ENCODE data around the gene ZCCHC24.

The ZCCHC24 gene

DNA sequence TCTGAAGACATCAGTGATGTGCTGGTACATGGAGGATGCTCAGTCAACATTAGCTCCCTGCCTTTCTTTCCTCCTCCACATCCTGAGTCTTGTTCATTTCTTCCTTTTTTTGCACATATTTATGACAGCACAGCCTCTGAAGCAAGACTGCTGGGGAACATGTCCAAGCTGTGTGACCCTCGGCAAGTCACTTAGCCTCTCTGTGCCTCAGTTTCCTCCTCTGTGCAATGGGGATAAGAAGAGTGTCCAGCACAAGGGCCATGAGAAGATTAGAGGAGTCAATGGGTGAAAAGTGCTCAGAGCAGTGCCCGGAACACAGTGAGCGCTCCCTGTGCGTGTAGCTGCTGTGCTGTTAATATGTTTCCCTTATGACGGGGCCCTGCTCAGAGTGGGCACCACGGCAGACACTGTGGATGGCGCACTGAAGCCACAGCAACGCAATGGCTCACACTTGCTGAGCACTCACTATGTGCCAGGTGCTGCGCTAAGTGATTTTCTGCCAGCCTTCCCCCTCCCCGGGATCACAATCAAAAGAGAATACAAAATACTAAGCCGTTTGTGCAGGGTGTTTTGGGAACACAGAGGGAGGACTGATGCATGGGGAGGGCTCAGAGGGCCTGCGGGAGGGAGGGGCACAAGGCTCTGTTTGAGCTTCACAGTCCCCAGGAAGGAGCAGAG lies 28.7 kb downstream of the ZCCHC24 start:
- H3K4me3 Mint-ChIP-seq, result no peak overlapping the region
- H3K4me1 Mint-ChIP-seq, result peaks cover 10% of the 10 kb centered on the region
- H3K27me3 Mint-ChIP-seq, result no peaks in the 10 kb centered on the region
- H3K27ac Mint-ChIP-seq (ENCODE audit: low read depth), result no peak overlapping the region
- no peaks in the 10 kb centered on the region for H3K9me3 Mint-ChIP-seq
- DNase-seq (ENCODE audit: low spot score in 2 of 2) (no peak), ATAC-seq (replicated peaks; ENCODE audit: extremely low read depth, poor library complexity, severe bottlenecking) (no peak)
- no peaks in the 10 kb centered on the region for H3K36me3 Mint-ChIP-seq (ENCODE audit: insufficient read depth)

GRCh38 chr10:79415736-79416577 lies 29.5 kb downstream of the ZCCHC24 start:
- Mint-ChIP-seq H3K4me3 (no peak overlapping the region), H3K27ac (ENCODE audit: low read depth) (no peak overlapping the region), H3K36me3 (ENCODE audit: insufficient read depth) (no peaks in the 10 kb centered on the region), H3K27me3 (no peaks in the 10 kb centered on the region), H3K4me1 (peaks cover 10% of the 10 kb centered on the region), H3K9me3 (no peaks in the 10 kb centered on the region)
- DNase-seq (ENCODE audit: low spot score in 2 of 2) (no peak), ATAC-seq (replicated peaks; ENCODE audit: extremely low read depth, poor library complexity, severe bottlenecking) (no peak)

- no peaks in the 10 kb centered on the region for H3K36me3 Mint-ChIP-seq (ENCODE audit: insufficient read depth)
- no peak overlapping the region for H3K27ac Mint-ChIP-seq (ENCODE audit: low read depth)
- no peaks in the 10 kb centered on the region for H3K27me3 Mint-ChIP-seq
- H3K4me1 Mint-ChIP-seq, result peaks cover 17% of the 10 kb centered on the region
- no peak for DNase-seq (ENCODE audit: low spot score in 2 of 2)
- no peak overlapping the region for H3K4me3 Mint-ChIP-seq
- no peak for ATAC-seq (replicated peaks; ENCODE audit: extremely low read depth, poor library complexity, severe bottlenecking)
- no peaks in the 10 kb centered on the region for H3K9me3 Mint-ChIP-seq
These were observed 30.7 kb downstream of the ZCCHC24 start for GRCh38 chr10:79414714-79415113.

DNA sequence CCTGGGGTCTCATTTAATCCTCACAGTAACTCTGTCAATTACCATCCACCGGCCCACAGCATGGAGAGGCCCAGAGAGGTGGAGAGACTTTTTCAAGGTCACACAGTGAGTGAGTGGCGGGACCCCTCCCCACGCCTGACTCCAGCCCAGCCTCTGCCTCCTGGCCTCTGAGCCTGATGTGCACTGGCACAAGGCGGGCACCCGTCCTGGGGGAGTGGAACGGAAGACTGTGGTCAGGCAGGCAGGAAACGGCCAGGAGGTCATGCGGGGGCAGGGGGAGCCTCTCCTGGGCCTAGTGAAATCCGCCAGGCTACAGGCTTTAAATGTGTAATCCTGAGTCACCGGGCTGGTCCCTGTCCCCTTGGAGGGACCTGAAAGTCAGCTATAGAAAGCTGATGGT lies 32.2 kb downstream of the ZCCHC24 start:
- ATAC-seq (replicated peaks; ENCODE audit: extremely low read depth, poor library complexity, severe bottlenecking) (no peak), DNase-seq (ENCODE audit: low spot score in 2 of 2) (no peak)
- Mint-ChIP-seq H3K27me3 (no peaks in the 10 kb centered on the region), H3K27ac (ENCODE audit: low read depth) (no peak overlapping the region), H3K4me1 (peaks cover 17% of the 10 kb centered on the region), H3K4me3 (no peak overlapping the region), H3K9me3 (no peaks in the 10 kb centered on the region), H3K36me3 (ENCODE audit: insufficient read depth) (no peaks in the 10 kb centered on the region)

GRCh38 chr10:79412516-79412915 lies 32.9 kb downstream of the ZCCHC24 start:
- peaks cover 17% of the 10 kb centered on the region for H3K4me1 Mint-ChIP-seq
- DNase-seq (ENCODE audit: low spot score in 2 of 2) (no peak), ATAC-seq (replicated peaks; ENCODE audit: extremely low read depth, poor library complexity, severe bottlenecking) (no peak)
- no peak overlapping the region for H3K27ac Mint-ChIP-seq (ENCODE audit: low read depth)
- no peaks in the 10 kb centered on the region for H3K9me3 Mint-ChIP-seq
- H3K4me3 Mint-ChIP-seq, result no peak overlapping the region
- H3K36me3 Mint-ChIP-seq (ENCODE audit: insufficient read depth), result no peaks in the 10 kb centered on the region
- H3K27me3 Mint-ChIP-seq, result no peaks in the 10 kb centered on the region

DNA sequence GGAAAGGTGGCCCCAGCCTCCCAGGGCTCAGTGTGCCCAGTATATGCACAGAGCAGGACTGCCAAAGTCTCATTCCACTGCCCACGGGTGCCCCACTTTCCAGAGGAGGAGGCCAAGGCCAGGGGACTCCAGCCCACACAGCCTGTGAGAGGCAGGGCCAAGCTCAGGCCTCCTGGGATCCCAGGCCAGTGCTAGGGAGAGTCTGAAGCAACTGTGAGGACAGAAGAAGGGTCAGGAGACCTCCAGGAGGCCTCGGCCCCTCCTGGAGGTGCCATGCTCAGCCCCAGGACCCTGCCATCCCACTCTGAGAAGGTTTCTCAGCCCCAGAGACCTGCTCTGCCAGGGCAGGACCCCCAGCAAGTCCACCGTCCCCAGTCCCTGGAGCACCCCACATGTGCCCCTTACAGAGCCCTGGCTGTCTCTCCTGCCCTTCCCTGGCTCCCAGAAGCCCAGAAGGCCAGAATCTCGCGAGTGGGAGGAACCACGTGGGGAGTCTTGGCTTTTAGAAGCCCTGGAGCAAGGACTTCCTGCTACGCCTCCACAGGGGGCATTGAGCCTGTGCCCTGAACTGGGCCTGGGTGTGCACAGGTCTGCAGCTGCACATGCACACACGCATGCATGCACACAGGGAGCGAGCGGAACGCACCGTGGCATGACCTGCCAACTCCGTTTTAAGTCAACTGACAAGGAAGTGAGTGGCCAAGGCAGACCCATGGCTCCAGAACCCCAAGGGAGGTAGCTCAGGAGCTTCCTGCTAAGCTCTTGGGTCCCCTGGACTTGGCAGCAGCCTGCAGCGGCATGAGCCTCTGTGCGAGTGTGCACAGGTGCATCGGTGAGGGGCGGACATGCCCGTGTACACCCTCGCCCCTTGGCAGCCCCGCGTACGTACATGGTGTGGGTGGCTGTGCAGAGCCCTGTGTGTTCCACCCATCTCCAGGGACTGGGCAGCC lies 33.6 kb downstream of the ZCCHC24 start:
- ATAC-seq (replicated peaks; ENCODE audit: extremely low read depth, poor library complexity, severe bottlenecking) (no peak), DNase-seq (ENCODE audit: low spot score in 2 of 2) (no peak)
- H3K27ac Mint-ChIP-seq (ENCODE audit: low read depth), result no peak overlapping the region
- no peaks in the 10 kb centered on the region for H3K36me3 Mint-ChIP-seq (ENCODE audit: insufficient read depth)
- H3K4me3 Mint-ChIP-seq, result no peak overlapping the region
- no peaks in the 10 kb centered on the region for H3K27me3 Mint-ChIP-seq
- H3K4me1 Mint-ChIP-seq, result peaks cover 17% of the 10 kb centered on the region
- H3K9me3 Mint-ChIP-seq, result no peaks in the 10 kb centered on the region

GRCh38 chr10:79410315-79411094 lies 34.9 kb downstream of the ZCCHC24 start:
- no peaks in the 10 kb centered on the region for H3K27me3 Mint-ChIP-seq
- no peaks in the 10 kb centered on the region for H3K9me3 Mint-ChIP-seq
- peak overlapping the region; percentile 11 for H3K27ac Mint-ChIP-seq (ENCODE audit: low read depth)
- H3K4me3 Mint-ChIP-seq, result no peak overlapping the region
- peaks cover 17% of the 10 kb centered on the region for H3K4me1 Mint-ChIP-seq
- DNase-seq (ENCODE audit: low spot score in 2 of 2) (no peak), ATAC-seq (replicated peaks; ENCODE audit: extremely low read depth, poor library complexity, severe bottlenecking) (no peak)
- H3K36me3 Mint-ChIP-seq (ENCODE audit: insufficient read depth), result peaks cover 2% of the 10 kb centered on the region

DNA sequence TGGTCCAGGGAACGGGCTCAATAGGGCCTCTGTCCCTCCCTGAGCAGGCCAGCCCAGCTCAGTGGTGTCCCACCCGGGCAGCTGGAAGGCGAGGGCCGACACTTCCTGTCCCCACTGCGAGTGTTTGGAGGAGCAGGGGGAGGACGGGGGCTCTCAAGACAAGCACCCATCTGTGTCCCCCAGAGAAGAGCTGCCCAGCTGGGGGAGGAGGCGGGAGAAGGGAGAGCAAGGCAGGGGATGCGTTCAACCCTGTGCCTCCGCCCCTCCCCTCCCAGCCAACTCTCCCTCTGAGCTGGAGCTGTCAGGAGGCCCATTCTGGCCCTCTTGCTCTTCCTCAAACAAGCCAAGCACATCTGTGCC lies 35.7 kb downstream of the ZCCHC24 start:
- H3K4me3 Mint-ChIP-seq, result no peak overlapping the region
- H3K9me3 Mint-ChIP-seq, result no peaks in the 10 kb centered on the region
- H3K27ac Mint-ChIP-seq (ENCODE audit: low read depth), result no peak overlapping the region
- DNase-seq (ENCODE audit: low spot score in 2 of 2) (no peak), ATAC-seq (replicated peaks; ENCODE audit: extremely low read depth, poor library complexity, severe bottlenecking) (no peak)
- H3K36me3 Mint-ChIP-seq (ENCODE audit: insufficient read depth), result peaks cover 5% of the 10 kb centered on the region
- H3K27me3 Mint-ChIP-seq, result no peaks in the 10 kb centered on the region
- H3K4me1 Mint-ChIP-seq, result peaks cover 17% of the 10 kb centered on the region

DNA sequence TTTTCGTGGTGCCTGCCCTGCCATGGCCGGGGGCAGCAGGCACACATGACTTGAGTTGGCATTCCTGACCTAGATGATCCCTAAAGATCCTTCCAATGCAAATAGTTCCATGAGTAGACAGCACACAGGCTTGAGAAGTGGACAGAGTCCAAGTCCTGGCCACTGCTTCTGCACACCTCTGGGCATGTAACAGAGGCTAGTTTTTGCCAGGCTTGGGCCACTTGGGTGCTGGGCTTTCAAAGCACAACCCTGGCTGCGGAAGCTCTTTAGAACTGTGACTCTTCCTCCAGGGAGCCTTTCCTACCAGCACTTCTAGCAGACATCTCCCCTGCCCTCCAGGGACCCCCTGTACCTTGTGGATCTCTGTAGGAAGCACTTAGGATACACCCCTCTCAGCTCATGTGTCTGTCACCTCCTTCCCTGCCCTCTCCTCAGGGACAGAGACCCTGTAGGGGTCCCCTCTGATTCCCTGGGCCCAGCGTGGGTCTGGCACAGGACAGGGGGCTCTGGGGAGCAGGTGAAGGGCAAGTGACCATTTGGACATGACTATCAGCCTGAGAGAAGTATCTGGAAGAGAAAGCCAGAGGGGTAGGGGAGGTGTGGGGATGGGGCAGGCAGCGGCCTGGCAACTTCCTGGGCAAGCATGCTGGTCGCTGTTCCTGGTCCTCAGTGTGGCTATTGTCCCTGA lies 36.2 kb downstream of the ZCCHC24 start:
- no peak overlapping the region for H3K27ac Mint-ChIP-seq (ENCODE audit: low read depth)
- DNase-seq (ENCODE audit: low spot score in 2 of 2) (no peak), ATAC-seq (replicated peaks; ENCODE audit: extremely low read depth, poor library complexity, severe bottlenecking) (no peak)
- H3K4me3 Mint-ChIP-seq, result no peak overlapping the region
- no peaks in the 10 kb centered on the region for H3K9me3 Mint-ChIP-seq
- peaks cover 5% of the 10 kb centered on the region for H3K36me3 Mint-ChIP-seq (ENCODE audit: insufficient read depth)
- no peaks in the 10 kb centered on the region for H3K27me3 Mint-ChIP-seq
- H3K4me1 Mint-ChIP-seq, result peaks cover 17% of the 10 kb centered on the region

- H3K9me3 Mint-ChIP-seq, result no peaks in the 10 kb centered on the region
- no peaks in the 10 kb centered on the region for H3K27me3 Mint-ChIP-seq
- H3K36me3 Mint-ChIP-seq (ENCODE audit: insufficient read depth), result peaks cover 5% of the 10 kb centered on the region
- no peak overlapping the region for H3K27ac Mint-ChIP-seq (ENCODE audit: low read depth)
- no peak overlapping the region for H3K4me3 Mint-ChIP-seq
- H3K4me1 Mint-ChIP-seq, result peaks cover 9% of the 10 kb centered on the region
- DNase-seq (ENCODE audit: low spot score in 2 of 2) (no peak), ATAC-seq (replicated peaks; ENCODE audit: extremely low read depth, poor library complexity, severe bottlenecking) (no peak)
These were observed 37.3 kb downstream of the ZCCHC24 start for GRCh38 chr10:79407811-79408795.

DNA sequence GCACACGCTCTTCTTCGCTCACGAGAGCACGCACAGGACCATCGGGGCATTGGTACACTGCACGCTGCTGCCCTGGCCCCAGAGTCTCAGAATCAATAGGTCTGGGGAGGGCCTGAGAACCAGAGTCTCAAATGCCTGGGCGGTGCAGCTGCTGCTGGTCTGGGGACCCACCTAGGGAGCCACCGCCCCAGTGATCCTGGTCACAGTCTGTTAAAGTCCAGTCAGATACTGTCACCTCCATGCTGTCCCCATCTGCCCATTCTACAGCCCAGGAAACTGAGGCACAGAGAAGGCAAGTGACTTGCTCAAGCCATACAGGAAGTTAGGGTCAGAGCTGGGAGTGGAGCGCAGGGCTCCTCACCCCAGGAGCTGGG lies 38.0 kb downstream of the ZCCHC24 start:
- DNase-seq (ENCODE audit: low spot score in 2 of 2) (no peak), ATAC-seq (replicated peaks; ENCODE audit: extremely low read depth, poor library complexity, severe bottlenecking) (no peak)
- Mint-ChIP-seq H3K4me3 (no peak overlapping the region), H3K36me3 (ENCODE audit: insufficient read depth) (peaks cover 5% of the 10 kb centered on the region), H3K9me3 (no peaks in the 10 kb centered on the region), H3K27ac (ENCODE audit: low read depth) (no peak overlapping the region), H3K4me1 (peaks cover 7% of the 10 kb centered on the region), H3K27me3 (no peaks in the 10 kb centered on the region)

All from central memory CD8-positive, alpha-beta T cell (primary cell).